ENCODE data around the gene MSANTD1.
"Not testable (repeated sequence)": the region's sequence is repeated elsewhere in the genome, so short reads cannot be mapped to it uniquely, and the experiment has no call there.

Gene MSANTD1

DNA sequence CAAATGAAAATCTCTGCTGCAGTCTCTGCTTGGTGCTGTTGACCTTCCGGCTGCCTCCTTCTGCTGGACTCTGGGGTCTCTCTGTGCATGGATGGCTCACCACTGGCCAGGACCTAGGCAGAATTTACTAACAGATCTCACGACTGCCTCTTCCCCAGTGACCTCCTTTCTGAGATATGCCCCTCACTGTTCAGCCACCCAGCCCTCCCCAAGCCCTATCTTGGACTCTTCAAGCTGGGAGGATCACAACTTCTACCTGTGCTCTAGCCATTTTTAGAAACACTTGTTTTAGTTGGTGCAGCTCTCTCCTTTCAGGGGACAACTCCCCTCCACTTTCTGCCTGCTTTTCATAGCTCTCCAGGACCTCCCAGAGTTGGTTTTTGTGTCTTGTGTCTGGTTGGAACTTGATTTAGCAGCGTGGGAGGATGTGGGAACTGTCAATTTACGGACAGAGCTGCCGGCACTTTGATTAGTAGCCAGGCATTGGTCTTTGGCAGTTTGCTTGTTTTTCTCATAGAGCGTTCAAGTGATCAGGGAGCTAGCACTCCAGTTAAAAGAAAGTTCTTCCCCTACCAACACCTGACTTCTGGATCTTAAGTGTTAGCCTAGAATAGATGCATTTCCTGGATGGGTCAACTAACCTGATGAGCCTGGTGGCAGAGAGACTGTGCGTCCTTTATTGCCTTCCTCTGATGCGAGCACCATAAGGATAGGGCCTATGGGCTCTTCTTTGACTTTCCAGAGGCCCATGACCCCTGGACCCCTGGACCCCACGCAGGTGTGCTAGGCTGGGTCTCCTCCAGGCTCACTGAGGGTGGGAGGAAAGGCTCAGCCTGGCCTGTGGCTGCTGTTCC lies 50.4 kb downstream of the MSANTD1 start:
- H3K9me3 ChIP-seq (ENCODE audit: control insufficient read depth in 1 of 2, low read length in 2 of 2): peaks cover 0 to 3% of the 10 kb centered on the region in 2 donors
- no peak overlapping the region for H3K27ac ChIP-seq (ENCODE audit: low read length)
- H3K4me1 ChIP-seq (ENCODE audit: control insufficient read depth in 1 of 2, insufficient read depth in 2 of 2, low read length in 2 of 2): peaks cover 0 to 14% of the 10 kb centered on the region in 2 donors
- H3K36me3 ChIP-seq (ENCODE audit: control insufficient read depth in 1 of 2, insufficient read depth in 2 of 2, low read length in 2 of 2): no peaks in the 10 kb centered on the region
- no peak overlapping the region for H3K4me3 ChIP-seq (ENCODE audit: low read depth in 1 of 2, low read length in 2 of 2)
- no peaks in the 10 kb centered on the region for H3K27me3 ChIP-seq (ENCODE audit: low read depth, low read length)

DNA sequence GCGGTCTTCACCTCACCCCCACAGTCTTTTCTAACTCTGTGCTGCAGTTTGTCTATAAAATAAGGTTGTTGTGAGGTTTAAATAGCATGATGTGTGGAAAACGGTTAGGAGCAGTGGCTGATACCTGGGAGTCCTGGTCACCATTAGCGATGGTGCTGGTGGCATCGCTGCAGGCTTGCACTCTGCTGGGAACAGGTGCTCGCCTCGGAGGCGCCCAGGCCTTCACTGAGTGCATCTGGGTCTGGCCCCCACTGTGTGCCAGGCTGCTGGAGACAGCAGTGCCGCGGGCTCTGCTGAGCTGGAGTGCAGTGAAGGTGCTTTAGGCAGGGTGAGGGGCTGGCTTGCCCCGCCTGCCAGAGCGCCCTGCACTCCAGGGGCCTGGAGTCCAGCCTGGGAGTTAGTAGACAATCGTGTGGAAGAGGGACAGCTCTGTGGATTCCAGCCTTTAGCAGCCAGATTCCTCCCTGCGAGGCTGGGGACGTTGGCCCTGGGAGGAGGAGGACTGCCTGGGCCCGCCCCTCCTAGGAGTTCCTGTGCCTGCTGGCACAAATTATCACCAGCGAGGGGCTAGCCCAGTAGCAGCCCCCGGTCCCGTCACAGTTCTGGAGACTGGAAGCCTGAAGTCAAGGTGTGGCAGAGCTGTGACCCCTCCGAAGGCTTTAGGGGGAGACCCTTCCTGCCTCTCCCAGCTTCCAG lies 51.2 kb downstream of the MSANTD1 start:
- Histone ChIP-seq H3K4me3 (ENCODE audit: low read depth in 1 of 2, low read length in 2 of 2) (no peak overlapping the region), H3K27me3 (ENCODE audit: low read depth, low read length) (no peaks in the 10 kb centered on the region), H3K36me3 (ENCODE audit: control insufficient read depth in 1 of 2, insufficient read depth in 2 of 2, low read length in 2 of 2) (no peaks in the 10 kb centered on the region), H3K9me3 (ENCODE audit: control insufficient read depth in 1 of 2, low read length in 2 of 2) (peaks cover 0 to 3% of the 10 kb centered on the region in 2 donors), H3K27ac (ENCODE audit: low read length) (no peak overlapping the region), H3K4me1 (ENCODE audit: control insufficient read depth in 1 of 2, insufficient read depth in 2 of 2, low read length in 2 of 2) (peaks cover 2 to 21% of the 10 kb centered on the region in 2 donors)

GRCh38 chr4:3300882-3301281 lies 51.9 kb downstream of the MSANTD1 start:
- not testable (repeated sequence) for H3K27ac ChIP-seq (ENCODE audit: low read length); H3K4me3 ChIP-seq (ENCODE audit: low read depth in 1 of 2, low read length in 2 of 2); H3K27me3 ChIP-seq (ENCODE audit: low read depth, low read length); H3K36me3 ChIP-seq (ENCODE audit: control insufficient read depth in 1 of 2, insufficient read depth in 2 of 2, low read length in 2 of 2); H3K9me3 ChIP-seq (ENCODE audit: control insufficient read depth in 1 of 2, low read length in 2 of 2)
- peaks cover 7 to 25% of the 10 kb centered on the region in 2 donors for H3K4me1 ChIP-seq (ENCODE audit: control insufficient read depth in 1 of 2, insufficient read depth in 2 of 2, low read length in 2 of 2)

DNA sequence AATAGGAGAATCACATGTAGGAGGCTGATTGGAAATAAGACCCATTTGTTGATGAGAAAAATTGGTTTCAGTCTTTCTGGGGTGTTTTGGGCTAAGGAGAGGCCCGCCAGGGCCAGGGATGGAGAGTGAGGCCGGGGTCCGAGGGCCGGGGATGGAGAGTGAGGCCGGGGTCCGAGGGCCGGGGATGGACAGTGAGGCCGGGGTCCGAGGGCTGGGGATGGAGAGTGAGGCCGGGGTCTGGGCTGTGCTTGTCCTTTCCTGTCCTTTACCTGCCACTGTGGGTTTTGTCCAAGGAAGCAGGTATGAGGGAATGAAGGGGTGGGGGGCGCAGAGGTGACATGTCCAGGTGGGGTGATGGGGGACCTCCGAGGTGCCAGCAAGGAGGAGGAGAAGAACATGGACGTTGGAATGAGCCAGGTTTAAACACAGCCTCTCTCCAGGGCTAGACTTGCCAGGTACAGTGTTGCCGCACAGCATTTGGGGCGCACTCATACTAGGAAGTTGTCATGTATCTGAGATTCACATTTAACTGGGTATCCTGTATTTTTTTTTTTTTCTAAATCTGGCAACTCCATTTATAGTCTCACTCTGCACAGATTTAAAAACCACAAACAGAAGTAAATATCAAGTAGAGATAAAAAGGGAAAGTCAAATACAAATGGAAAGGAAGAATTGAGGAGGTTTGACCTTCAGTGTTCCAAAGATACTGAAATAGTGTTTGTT lies 52.7 kb downstream of the MSANTD1 start:
- no peaks in the 10 kb centered on the region for H3K36me3 ChIP-seq (ENCODE audit: control insufficient read depth in 1 of 2, insufficient read depth in 2 of 2, low read length in 2 of 2)
- H3K4me3 ChIP-seq (ENCODE audit: low read depth in 1 of 2, low read length in 2 of 2): no peak overlapping the region
- H3K9me3 ChIP-seq (ENCODE audit: control insufficient read depth in 1 of 2, low read length in 2 of 2): peaks cover 0 to 3% of the 10 kb centered on the region in 2 donors
- no peak overlapping the region for H3K27ac ChIP-seq (ENCODE audit: low read length)
- peaks cover 11 to 25% of the 10 kb centered on the region in 2 donors for H3K4me1 ChIP-seq (ENCODE audit: control insufficient read depth in 1 of 2, insufficient read depth in 2 of 2, low read length in 2 of 2)
- no peaks in the 10 kb centered on the region for H3K27me3 ChIP-seq (ENCODE audit: low read depth, low read length)

DNA sequence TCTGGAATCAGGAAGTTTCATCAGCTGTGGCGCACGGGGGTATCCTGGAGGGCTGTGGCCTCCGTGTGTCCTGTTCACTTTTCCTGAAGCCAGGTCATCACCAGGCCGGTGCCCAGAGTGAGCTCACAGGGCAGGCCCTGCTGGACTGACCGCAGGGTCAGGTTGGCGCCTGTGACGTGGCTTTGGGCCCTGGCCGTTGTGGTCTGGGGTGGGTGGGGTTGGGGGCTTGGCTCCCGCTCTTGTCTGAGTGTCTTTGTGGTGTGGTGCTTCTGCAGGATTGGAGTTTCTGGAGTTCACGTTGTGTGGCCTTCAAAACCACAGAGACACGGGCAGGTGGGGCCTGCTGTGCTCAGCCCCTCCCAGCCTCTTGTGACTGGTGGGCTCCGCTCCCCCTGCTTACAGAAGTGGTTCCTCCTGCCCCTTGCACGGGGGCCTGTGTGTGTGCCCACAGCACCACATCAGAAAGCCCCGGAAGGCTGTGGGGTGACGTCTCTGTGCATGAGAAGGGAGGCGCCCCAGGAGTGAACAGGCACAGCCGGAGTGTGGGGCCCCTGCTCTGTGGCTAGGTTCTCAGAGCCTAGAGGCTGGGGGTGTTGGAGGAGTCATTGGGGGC lies 53.3 kb downstream of the MSANTD1 start:
- Histone ChIP-seq H3K27me3 (ENCODE audit: low read depth, low read length) (no peaks in the 10 kb centered on the region), H3K4me1 (ENCODE audit: control insufficient read depth in 1 of 2, insufficient read depth in 2 of 2, low read length in 2 of 2) (peaks cover 11 to 25% of the 10 kb centered on the region in 2 donors), H3K4me3 (ENCODE audit: low read depth in 1 of 2, low read length in 2 of 2) (no peak overlapping the region), H3K27ac (ENCODE audit: low read length) (no peak overlapping the region), H3K36me3 (ENCODE audit: control insufficient read depth in 1 of 2, insufficient read depth in 2 of 2, low read length in 2 of 2) (no peaks in the 10 kb centered on the region), H3K9me3 (ENCODE audit: control insufficient read depth in 1 of 2, low read length in 2 of 2) (peaks cover 0 to 3% of the 10 kb centered on the region in 2 donors)

DNA sequence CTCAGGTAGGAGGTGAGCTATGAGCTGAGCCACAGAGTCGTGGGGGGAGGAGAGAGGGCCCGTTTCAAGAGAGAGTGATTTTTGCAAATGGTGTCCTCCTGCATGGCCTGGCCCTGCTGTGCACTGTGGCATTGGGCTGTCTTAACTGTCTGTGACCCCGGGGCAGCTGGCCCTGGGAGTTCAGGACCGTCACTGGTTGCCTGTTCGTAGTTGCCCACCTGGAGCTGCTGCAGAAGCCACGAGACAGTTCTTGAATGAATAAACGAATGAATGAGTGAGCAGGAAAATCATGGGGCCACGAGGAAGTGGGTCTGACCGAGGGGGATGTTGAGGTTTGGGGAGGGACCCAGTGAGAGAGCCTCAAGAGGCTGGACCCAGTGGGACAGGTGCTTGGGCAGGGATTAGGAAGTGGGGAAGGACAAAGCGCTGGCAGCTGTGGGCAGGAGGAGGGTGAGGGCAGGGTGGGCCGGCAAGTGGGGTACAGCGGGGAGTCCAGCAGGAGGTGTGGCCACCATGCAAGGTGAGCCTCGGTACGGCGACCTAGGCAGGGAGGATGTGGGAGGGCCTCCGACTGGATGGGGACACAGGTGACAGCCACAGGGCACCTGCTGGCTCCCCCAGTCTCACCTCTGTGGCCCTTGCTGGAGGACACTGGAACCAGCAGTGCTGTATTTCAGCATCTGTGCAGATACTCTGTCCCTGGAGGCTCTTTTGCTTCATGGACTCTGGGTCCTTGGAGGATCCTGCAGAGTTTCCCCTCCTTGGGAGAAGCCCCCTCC lies 54.0 kb downstream of the MSANTD1 start:
- Histone ChIP-seq H3K9me3 (ENCODE audit: control insufficient read depth in 1 of 2, low read length in 2 of 2) (no peaks in the 10 kb centered on the region), H3K27ac (ENCODE audit: low read length) (no peak overlapping the region), H3K36me3 (ENCODE audit: control insufficient read depth in 1 of 2, insufficient read depth in 2 of 2, low read length in 2 of 2) (no peaks in the 10 kb centered on the region), H3K4me3 (ENCODE audit: low read depth in 1 of 2, low read length in 2 of 2) (no peak overlapping the region), H3K4me1 (ENCODE audit: control insufficient read depth in 1 of 2, insufficient read depth in 2 of 2, low read length in 2 of 2) (peaks cover 11 to 25% of the 10 kb centered on the region in 2 donors), H3K27me3 (ENCODE audit: low read depth, low read length) (no peaks in the 10 kb centered on the region)

DNA sequence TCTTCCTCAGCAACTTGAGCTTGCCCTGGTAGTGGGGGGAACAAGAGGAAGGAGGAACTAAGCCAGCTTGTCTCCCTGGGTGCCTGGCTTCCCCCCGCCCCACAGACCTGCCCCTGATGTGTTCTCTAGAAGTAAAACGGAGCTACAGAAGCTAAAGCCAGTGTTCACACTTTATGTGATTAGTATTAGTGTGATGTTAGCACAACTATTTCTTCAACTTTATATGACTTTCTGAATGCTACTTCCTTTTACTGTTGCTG lies 54.5 kb downstream of the MSANTD1 start:
- H3K27ac ChIP-seq (ENCODE audit: low read length): no peak overlapping the region
- H3K4me1 ChIP-seq (ENCODE audit: control insufficient read depth in 1 of 2, insufficient read depth in 2 of 2, low read length in 2 of 2): peaks cover 11 to 25% of the 10 kb centered on the region in 2 donors
- no peak overlapping the region for H3K4me3 ChIP-seq (ENCODE audit: low read depth in 1 of 2, low read length in 2 of 2)
- H3K9me3 ChIP-seq (ENCODE audit: control insufficient read depth in 1 of 2, low read length in 2 of 2): no peaks in the 10 kb centered on the region
- H3K36me3 ChIP-seq (ENCODE audit: control insufficient read depth in 1 of 2, insufficient read depth in 2 of 2, low read length in 2 of 2): no peaks in the 10 kb centered on the region
- H3K27me3 ChIP-seq (ENCODE audit: low read depth, low read length): no peaks in the 10 kb centered on the region

DNA sequence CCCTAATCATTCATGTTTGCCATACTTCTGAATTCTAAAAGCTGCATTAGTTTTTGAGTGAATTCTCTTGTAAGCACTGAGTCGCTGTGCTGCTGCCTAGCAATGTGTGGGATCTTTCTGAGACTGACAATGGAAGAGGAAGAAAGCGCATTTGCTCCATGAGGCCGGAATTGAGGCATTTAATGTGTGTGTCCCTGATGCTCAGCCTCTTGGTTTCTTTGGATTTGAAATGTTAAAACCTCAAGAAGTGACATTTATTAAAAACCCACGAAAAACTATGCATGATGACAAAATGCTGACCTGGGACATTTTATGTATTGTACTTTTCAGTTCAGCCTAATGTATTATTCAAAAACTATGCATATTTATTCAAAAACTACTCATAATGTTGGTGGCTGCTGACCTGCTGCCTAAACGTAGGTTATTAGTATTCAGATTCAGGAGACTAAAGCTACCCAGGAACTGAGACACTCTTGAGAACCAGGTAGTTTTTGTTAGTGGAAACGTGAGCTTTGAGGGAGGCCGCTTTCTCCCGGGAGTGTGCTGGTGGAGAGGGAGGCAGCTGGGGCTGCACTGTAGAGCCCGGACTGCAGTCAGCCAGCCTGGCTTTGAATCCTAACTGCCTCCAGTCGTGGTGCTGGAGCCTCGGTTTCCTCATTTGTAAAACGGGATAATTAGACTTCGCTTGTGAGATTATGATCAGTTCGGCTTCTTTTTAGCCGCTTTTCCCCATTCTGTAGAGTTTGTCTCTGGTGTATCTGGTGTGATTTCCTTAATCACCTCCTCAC lies 55.2 kb downstream of the MSANTD1 start:
- no peaks in the 10 kb centered on the region for H3K9me3 ChIP-seq (ENCODE audit: control insufficient read depth in 1 of 2, low read length in 2 of 2)
- H3K4me3 ChIP-seq (ENCODE audit: low read depth in 1 of 2, low read length in 2 of 2): peak overlapping the region; percentile 5 to 45
- H3K4me1 ChIP-seq (ENCODE audit: control insufficient read depth in 1 of 2, insufficient read depth in 2 of 2, low read length in 2 of 2): peaks cover 11 to 25% of the 10 kb centered on the region in 2 donors
- no peaks in the 10 kb centered on the region for H3K27me3 ChIP-seq (ENCODE audit: low read depth, low read length)
- H3K36me3 ChIP-seq (ENCODE audit: control insufficient read depth in 1 of 2, insufficient read depth in 2 of 2, low read length in 2 of 2): no peaks in the 10 kb centered on the region
- H3K27ac ChIP-seq (ENCODE audit: low read length): no peak overlapping the region

- peaks cover 11 to 17% of the 10 kb centered on the region in 2 donors for H3K4me1 ChIP-seq (ENCODE audit: control insufficient read depth in 1 of 2, insufficient read depth in 2 of 2, low read length in 2 of 2)
- no peaks in the 10 kb centered on the region for H3K36me3 ChIP-seq (ENCODE audit: control insufficient read depth in 1 of 2, insufficient read depth in 2 of 2, low read length in 2 of 2)
- no peaks in the 10 kb centered on the region for H3K27me3 ChIP-seq (ENCODE audit: low read depth, low read length)
- no peaks in the 10 kb centered on the region for H3K9me3 ChIP-seq (ENCODE audit: control insufficient read depth in 1 of 2, low read length in 2 of 2)
- peak overlapping the region; percentile 5 to 45 for H3K4me3 ChIP-seq (ENCODE audit: low read depth in 1 of 2, low read length in 2 of 2)
- H3K27ac ChIP-seq (ENCODE audit: low read length): peak overlapping the region; percentile 65
Observed at GRCh38 chr4:3304831-3305609, 56.1 kb downstream of the MSANTD1 start.

All from muscle layer of duodenum (tissue), 2 donors.